GM18505 (cell line): ENCODE measurements around the gene BBOX1.
"Not testable (repeated sequence)": the region's sequence is repeated elsewhere in the genome, so short reads cannot be mapped to it uniquely, and the experiment has no call there.

Experiments used
- ATAC-seq: cut with Tn5 transposase; IDR thresholded peaks from one replicate; pipeline ENCODE4 v1.9.1; 2021; ENCODE audit not compliant: unreplicated experiment
- POLR2A ChIP-seq: IDR thresholded peaks from 4 replicates; pipeline ENCODE4 v1.6.1; 2011; ENCODE audit warnings: borderline replicate concordance; ENCODE audit not compliant: insufficient read depth, insufficient read length; ENCODE audit errors: extremely low read depth

BBOX1 gene

GRCh38 chr11:27174672-27175210, 134.1 kb downstream of the BBOX1 start:
- no peak for ATAC-seq
- no peak for TF ChIP-seq POLR2A

DNA sequence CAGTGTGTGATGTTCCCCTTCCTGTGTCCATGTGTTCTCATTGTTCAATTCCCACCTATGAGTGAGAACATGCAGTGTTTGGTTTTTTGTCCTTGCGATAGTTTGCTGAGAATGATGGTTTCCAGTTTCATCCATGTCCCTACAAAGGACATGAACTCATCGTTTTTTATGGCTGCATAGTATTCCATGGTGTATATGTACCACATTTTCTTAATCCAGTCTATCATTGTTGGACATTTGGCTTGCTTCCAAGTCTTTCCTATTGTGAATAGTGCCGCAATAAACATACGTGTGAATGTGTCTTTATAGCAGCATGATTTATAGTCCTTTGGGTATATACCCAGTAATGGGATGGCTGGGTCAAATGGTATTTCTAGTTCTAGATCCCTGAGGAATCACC, 134.9 kb downstream of the BBOX1 start:
- ATAC-seq, result not testable (repeated sequence)
